Measurements from ENCODE around the gene KLHL22. TPM values are rescaled to one million over a fixed set of nuclear protein-coding genes. Genes with fewer than 3 reads are reported as not detected.
"Not testable (repeated sequence)": the region's sequence is repeated elsewhere in the genome, so short reads cannot be mapped to it uniquely, and the experiment has no call there.

Gene KLHL22
- total RNA-seq, 6 donors from 2014 or later = 17.5 to 48.2 (median 22.7) TPM

DNA sequence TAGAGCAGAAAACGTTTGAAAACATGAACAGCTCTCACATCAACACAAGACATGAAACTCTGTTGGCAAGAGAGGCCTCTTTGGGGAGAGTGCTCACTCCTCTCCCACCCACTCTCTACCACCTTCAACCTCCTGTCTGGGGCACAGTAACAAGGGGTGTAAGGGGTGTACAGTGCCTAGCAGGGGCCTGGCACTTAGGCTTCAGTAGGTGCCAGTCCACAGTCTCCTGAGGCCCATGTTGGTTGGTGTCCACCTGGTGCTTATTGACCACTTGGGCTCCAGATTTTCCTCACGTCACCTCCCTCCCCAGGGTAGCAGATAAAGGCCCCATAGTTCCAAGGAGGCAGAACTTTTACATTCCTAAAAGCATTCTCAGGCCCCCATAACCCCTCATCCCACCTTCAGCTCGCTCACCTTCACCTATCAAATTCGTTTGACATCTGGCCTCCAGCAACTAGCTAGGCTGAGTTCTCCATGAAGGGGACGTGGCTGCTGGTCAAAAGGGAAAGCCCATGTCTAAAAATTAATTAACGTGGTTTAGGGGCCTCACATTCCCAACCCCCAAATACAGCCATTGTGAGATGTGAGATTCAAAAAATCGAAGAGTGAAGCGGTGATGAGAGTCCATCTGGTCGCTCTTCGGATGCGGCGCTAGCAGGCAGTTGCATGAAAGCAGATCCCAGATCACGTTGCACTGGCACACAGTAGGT lies 11.1 kb upstream of the KLHL22 start:
- H3K4me1 ChIP-seq = peaks cover 34 to 44% (median 38%) of the 10 kb centered on the region in 4 donors
- DNase-seq (no peak), ATAC-seq (ENCODE audit: low FRiP score in 2 of 2) (no peak)
- peak overlapping the region in 3 of 4 donors; percentile 70 to 94 (median 79) for H3K4me3 ChIP-seq
- H3K27ac ChIP-seq = peak overlapping the region in 3 of 4 donors; percentile 94 to 98 (median 97)
- no peaks in the 10 kb centered on the region for H3K27me3 ChIP-seq
- 74 to 77% methylated on average over 13 of the region's 13 CpGs for WGBS, 2 donors
- H3K36me3 ChIP-seq = no peaks in the 10 kb centered on the region
- H3K9me3 ChIP-seq = no peaks in the 10 kb centered on the region
- TF ChIP-seq, protein P1, sequence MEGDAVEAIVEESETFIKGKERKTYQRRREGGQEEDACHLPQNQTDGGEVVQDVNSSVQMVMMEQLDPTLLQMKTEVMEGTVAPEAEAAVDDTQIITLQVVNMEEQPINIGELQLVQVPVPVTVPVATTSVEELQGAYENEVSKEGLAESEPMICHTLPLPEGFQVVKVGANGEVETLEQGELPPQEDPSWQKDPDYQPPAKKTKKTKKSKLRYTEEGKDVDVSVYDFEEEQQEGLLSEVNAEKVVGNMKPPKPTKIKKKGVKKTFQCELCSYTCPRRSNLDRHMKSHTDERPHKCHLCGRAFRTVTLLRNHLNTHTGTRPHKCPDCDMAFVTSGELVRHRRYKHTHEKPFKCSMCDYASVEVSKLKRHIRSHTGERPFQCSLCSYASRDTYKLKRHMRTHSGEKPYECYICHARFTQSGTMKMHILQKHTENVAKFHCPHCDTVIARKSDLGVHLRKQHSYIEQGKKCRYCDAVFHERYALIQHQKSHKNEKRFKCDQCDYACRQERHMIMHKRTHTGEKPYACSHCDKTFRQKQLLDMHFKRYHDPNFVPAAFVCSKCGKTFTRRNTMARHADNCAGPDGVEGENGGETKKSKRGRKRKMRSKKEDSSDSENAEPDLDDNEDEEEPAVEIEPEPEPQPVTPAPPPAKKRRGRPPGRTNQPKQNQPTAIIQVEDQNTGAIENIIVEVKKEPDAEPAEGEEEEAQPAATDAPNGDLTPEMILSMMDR (IDR thresholded peaks at IDR 0.05) = no peak
- TF ChIP-seq EP300 (IDR thresholded peaks at IDR 0.05) = no peak
- TF ChIP-seq POLR2AphosphoS5 (IDR thresholded peaks at IDR 0.05) = no peak
- TF ChIP-seq POLR2A (IDR thresholded peaks at IDR 0.05) = no peak

DNA sequence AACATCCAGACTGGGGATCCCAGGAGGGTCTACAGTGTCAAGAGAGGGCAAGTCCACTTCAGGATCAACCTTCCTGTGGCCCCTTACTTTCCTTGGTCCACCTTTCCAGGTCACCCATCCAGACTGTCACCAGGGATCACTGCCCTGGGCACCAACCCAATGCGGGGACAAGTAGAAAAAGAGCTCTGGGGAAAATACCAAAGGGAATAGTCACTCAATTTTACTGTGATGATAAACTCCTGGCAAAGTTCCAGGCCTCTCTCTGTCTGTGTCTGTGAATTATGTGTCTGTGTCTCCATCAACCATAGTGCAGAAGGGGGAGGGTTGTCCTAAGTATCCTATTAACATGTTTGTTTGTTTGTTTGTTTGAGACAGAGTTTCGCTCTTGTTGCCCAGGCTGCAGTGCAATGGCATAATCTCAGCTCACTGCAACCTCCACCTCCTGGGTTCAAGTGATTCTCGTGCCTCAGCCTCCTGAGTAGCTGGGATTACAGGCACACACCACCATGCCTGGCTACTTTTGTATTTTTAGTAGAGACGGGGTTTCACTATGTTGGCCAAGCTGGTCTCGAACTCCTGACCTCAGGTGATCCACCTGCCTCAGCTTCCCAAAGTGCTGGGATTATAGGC lies 8.8 kb upstream of the KLHL22 start:
- not testable (repeated sequence) for ATAC-seq (ENCODE audit: low FRiP score in 2 of 2); H3K9me3 ChIP-seq; H3K27me3 ChIP-seq; DNase-seq; H3K4me3 ChIP-seq; H3K27ac ChIP-seq
- peaks cover 12 to 21% (median 16%) of the 10 kb centered on the region in 4 donors for H3K4me1 ChIP-seq
- H3K36me3 ChIP-seq = peaks cover 0 to 11% (median 3%) of the 10 kb centered on the region in 4 donors
- 82 to 86% methylated on average over 3 to 5 of the region's 5 CpGs for WGBS, 2 donors

DNA sequence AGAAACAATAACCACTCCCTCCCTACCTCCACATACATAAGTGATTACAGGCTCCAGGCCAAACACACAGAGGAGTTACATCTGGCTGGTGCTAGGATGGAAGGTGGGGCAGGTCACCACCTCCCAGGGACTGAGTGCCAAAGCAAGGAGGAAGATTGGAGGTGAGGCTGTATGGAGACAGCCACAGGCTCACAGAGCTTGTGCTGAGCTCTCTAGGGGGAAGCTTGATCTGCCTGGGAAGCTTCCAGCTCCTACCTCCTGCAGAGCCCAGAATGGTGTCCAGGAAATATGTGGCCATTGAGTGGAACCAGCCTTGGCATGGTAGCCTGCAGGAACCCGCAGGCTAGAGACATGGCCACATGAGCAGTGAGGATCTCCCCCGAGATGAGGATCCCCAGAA lies 8.2 kb upstream of the KLHL22 start:
- Histone ChIP-seq H3K27ac (no peak overlapping the region), H3K27me3 (no peaks in the 10 kb centered on the region), H3K9me3 (no peaks in the 10 kb centered on the region), H3K36me3 (peaks cover 0 to 11% (median 3%) of the 10 kb centered on the region in 4 donors), H3K4me1 (peaks cover 6 to 15% (median 10%) of the 10 kb centered on the region in 4 donors), H3K4me3 (no peak overlapping the region)
- WGBS, 2 donors = 83% methylated on average over 2 of the region's 2 CpGs
- TF ChIP-seq POLR2A (IDR thresholded peaks at IDR 0.05) (no peak), EP300 (IDR thresholded peaks at IDR 0.05) (no peak)
- TF ChIP-seq, protein P1 (IDR thresholded peaks at IDR 0.05) = no peak
- no peak for ATAC-seq (ENCODE audit: low FRiP score in 2 of 2)
- no peak for DNase-seq

DNA sequence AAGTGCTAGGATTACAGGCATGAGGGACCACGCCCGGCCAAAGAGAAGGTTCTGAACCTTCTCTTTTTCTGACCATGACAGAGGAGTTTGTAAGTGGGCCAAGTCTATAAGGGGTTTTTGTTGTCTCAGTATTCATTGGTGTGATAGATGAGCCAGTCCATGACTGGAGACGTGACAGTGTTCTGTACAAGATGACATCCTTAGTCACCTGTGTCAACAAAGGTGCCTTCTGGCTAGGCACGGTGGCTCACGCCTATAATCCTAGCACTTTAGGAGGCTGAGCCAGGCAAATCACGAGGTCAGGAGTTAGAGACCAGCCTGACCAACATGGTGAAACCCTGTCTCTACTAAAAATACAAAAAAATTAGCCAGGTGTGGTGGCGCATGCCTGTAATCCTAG lies 4.2 kb upstream of the KLHL22 start:
- WGBS, 2 donors = 94 to 100% methylated on average over 6 to 7 of the region's 7 CpGs
- H3K27me3 ChIP-seq = no peaks in the 10 kb centered on the region
- H3K27ac ChIP-seq = no peak overlapping the region
- no peak for ATAC-seq (ENCODE audit: low FRiP score in 2 of 2)
- DNase-seq = no peak
- no peaks in the 10 kb centered on the region for H3K9me3 ChIP-seq
- H3K36me3 ChIP-seq = peaks cover 0 to 11% (median 3%) of the 10 kb centered on the region in 4 donors
- peaks cover 6 to 10% (median 8%) of the 10 kb centered on the region in 4 donors for H3K4me1 ChIP-seq
- TF ChIP-seq, protein P1 (IDR thresholded peaks at IDR 0.05) = no peak
- TF ChIP-seq POLR2A (IDR thresholded peaks at IDR 0.05) (no peak), POLR2AphosphoS5 (IDR thresholded peaks at IDR 0.05) (no peak), EP300 (IDR thresholded peaks at IDR 0.05) (no peak)
- no peak overlapping the region for H3K4me3 ChIP-seq

DNA sequence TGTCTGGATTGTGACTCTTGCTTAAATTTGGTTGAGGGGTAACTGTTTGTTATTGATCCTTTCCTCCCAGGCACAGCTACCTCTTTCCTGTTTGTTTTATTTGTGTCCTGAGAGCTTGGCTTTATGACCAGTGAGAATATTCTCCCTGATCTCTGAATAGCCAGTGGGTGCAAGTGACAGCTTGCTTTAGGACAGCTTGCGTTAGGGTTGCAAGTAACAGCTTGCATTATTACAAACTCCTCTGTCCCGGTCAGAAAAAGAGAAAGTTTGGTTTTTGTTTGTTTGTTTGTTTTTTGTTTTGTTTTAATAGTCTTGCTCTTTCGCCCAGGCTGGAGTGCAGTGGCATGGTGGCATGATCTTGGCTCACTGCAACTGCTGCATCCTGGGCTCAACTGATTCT lies 3.3 kb upstream of the KLHL22 start:
- Histone ChIP-seq H3K27me3 (no peaks in the 10 kb centered on the region), H3K9me3 (no peaks in the 10 kb centered on the region), H3K27ac (no peak overlapping the region), H3K36me3 (peaks cover 0 to 11% (median 3%) of the 10 kb centered on the region in 4 donors), H3K4me1 (peaks cover 14 to 18% (median 16%) of the 10 kb centered on the region in 4 donors), H3K4me3 (no peak overlapping the region)
- WGBS, 2 donors = 72 to 85% methylated on average over 3 of the region's 3 CpGs
- no peak for ATAC-seq (ENCODE audit: low FRiP score in 2 of 2)
- DNase-seq = no peak
- TF ChIP-seq EP300 (IDR thresholded peaks at IDR 0.05) (no peak), POLR2AphosphoS5 (IDR thresholded peaks at IDR 0.05) (no peak), POLR2A (IDR thresholded peaks at IDR 0.05) (no peak)
- TF ChIP-seq, protein P1 (IDR thresholded peaks at IDR 0.05) = no peak
